Tibial nerve (tissue), 4 donors: Measurements from ENCODE around the gene CHORDC1.

Experiments used
- CTCF ChIP-seq, 5 experiments: fragments of 200-600 bp in 3 of 5; fragments of 450-650 bp in 2 of 5; sonication (generic) in 3 of 5; IDR thresholded peaks; one replicate each; pipeline ENCODE4 v1.5.1; 2016 to 2019; ENCODE audit warnings: antibody characterized with exemption in 5 of 5, mild to moderate bottlenecking in 3 of 5, moderate library complexity in 2 of 5
- EP300 ChIP-seq, 2 donors: sonication (generic); formaldehyde crosslinking; IDR thresholded peaks; one replicate each; pipeline ENCODE4 v1.6.1; 2017; ENCODE audit warnings: antibody characterized with exemption in 2 of 2, mild to moderate bottlenecking in 1 of 2

DNA sequence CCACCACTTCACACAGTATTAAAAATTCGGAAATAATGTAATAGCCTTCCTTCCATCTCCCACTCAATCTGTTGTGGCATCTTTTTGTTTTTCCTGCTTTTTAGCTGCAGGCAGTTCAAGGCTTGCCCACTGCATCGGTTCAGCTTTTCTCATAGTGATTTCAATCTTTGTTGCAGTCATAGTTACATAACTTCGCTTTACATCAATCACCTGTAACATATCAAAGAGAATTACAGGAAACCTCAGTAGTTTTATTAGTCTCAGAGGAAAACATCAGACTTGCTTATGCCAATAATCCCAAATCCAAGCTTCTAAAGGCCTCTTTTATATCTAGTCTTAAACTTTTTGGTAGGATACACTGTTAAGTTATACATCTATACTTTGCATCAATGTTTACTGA is 20.5 kb downstream of the CHORDC1 start:
- TF ChIP-seq CTCF (IDR thresholded peaks at IDR 0.05) (no peak), EP300 (IDR thresholded peaks at IDR 0.05) (no peak)
